ENCODE data around the gene SUSD2.

The SUSD2 gene

DNA sequence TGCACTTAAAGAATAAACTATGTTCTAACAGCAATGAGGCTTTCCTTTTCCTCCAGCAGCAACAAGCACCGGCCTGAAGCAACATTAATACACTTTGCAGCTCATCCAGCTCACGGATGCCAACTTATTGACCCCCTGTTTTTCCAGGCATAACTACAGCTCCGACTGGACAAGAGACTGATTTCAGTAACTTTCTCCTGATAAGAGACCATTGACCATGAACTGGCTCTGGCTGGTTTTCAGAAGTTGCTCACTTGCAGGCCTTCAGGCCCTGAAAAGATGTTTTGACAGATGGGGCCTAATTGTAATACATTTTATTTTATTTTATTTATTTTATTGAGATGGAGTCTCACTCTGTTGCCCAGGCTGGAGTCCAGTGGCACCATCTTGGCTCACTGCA lies 36.1 kb downstream of the SUSD2 start:
- no peaks in the 10 kb centered on the region for H3K4me1 Mint-ChIP-seq
- TF ChIP-seq, protein P1, sequence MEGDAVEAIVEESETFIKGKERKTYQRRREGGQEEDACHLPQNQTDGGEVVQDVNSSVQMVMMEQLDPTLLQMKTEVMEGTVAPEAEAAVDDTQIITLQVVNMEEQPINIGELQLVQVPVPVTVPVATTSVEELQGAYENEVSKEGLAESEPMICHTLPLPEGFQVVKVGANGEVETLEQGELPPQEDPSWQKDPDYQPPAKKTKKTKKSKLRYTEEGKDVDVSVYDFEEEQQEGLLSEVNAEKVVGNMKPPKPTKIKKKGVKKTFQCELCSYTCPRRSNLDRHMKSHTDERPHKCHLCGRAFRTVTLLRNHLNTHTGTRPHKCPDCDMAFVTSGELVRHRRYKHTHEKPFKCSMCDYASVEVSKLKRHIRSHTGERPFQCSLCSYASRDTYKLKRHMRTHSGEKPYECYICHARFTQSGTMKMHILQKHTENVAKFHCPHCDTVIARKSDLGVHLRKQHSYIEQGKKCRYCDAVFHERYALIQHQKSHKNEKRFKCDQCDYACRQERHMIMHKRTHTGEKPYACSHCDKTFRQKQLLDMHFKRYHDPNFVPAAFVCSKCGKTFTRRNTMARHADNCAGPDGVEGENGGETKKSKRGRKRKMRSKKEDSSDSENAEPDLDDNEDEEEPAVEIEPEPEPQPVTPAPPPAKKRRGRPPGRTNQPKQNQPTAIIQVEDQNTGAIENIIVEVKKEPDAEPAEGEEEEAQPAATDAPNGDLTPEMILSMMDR (IDR thresholded peaks at IDR 0.05; ENCODE audit: unreplicated experiment in 3 of 3), result no peak
- peaks cover 5% of the 10 kb centered on the region for H3K36me3 Mint-ChIP-seq (ENCODE audit: low read depth)
- no peaks in the 10 kb centered on the region for H3K9me3 Mint-ChIP-seq
- no peaks in the 10 kb centered on the region for H3K27me3 Mint-ChIP-seq (ENCODE audit: low read depth)
- H3K4me3 Mint-ChIP-seq, result no peak overlapping the region
- H3K27ac Mint-ChIP-seq, result no peak overlapping the region

DNA sequence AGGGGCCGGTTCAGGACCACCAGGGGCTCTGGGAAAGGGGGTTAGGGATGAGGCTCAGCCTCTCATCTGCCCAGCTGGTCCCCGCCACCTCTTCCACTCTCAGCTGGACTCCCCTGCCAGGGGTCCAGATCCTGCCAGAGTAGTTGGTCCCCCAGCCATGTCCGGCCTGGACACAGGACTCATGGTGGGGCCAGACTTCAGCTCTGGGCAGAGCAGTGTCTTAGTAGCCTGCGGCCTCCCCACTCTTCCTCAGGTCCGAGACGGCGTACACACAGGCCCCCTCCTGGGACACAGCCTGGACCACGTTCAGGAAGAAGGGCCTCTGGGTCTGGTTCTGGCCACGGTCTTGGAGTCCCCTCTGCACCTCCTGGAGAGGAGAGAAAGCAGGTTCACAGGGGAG lies 38.5 kb downstream of the SUSD2 start:
- Mint-ChIP-seq H3K4me1 (no peaks in the 10 kb centered on the region), H3K36me3 (ENCODE audit: low read depth) (peaks cover 12% of the 10 kb centered on the region), H3K27ac (no peak overlapping the region), H3K4me3 (no peak overlapping the region), H3K9me3 (peaks cover 3% of the 10 kb centered on the region), H3K27me3 (ENCODE audit: low read depth) (no peaks in the 10 kb centered on the region)
- TF ChIP-seq, protein P1 (IDR thresholded peaks at IDR 0.05; ENCODE audit: unreplicated experiment in 3 of 3), result no peak

DNA sequence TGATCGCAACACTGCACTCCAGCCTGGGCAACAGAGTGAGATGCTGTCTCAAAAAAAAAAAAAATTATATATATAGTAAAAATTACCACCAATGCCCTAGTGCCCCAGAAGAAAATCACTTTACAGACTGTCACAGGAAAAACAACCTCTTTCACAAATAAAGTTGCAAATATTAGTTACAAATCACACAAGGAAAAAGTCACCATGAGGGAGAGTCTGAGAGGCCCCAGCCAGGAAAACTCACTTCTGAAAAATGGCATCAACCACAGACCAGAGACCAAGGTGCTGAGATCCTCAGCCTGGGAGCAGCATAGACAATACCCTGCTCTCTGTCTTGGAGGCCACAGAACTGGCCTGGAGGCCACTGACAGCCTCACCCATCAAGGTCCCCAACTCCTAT lies 43.2 kb downstream of the SUSD2 start:
- TF ChIP-seq, protein P1 (IDR thresholded peaks at IDR 0.05; ENCODE audit: unreplicated experiment in 3 of 3), result no peak
- no peaks in the 10 kb centered on the region for H3K4me1 Mint-ChIP-seq
- no peak overlapping the region for H3K4me3 Mint-ChIP-seq
- H3K36me3 Mint-ChIP-seq (ENCODE audit: low read depth), result peaks cover 15% of the 10 kb centered on the region
- H3K27ac Mint-ChIP-seq, result no peak overlapping the region
- no peaks in the 10 kb centered on the region for H3K27me3 Mint-ChIP-seq (ENCODE audit: low read depth)
- peaks cover 9% of the 10 kb centered on the region for H3K9me3 Mint-ChIP-seq

DNA sequence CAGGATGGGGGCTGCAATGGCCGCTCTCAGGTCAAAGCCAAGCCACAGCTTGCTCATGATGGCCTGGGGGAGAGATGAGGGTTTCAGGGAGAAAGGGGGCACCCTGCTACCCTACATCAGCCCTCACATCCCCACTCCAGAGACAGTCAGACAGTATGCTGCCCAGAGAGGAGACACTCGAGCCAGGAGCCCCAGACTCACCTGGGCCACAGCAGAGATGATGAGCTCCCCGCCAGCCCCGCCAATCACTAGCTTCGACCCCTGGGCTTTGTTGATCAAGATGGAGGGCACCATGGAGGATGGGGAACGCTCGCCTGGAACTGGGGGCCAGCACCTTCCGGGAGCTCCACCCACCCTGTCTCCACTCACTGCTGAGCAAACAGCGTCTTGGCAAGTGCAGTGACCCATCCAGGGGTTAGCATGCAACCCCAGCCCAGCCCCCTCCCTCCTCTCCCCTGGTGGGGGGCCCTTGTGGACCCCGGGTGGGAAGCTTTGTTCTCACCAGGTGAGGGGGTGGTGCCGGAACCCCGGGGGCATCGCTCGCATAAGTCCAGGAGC lies 43.8 kb downstream of the SUSD2 start:
- H3K27ac Mint-ChIP-seq, result no peak overlapping the region
- no peaks in the 10 kb centered on the region for H3K27me3 Mint-ChIP-seq (ENCODE audit: low read depth)
- TF ChIP-seq, protein P1 (IDR thresholded peaks at IDR 0.05; ENCODE audit: unreplicated experiment in 3 of 3), result no peak
- peaks cover 15% of the 10 kb centered on the region for H3K36me3 Mint-ChIP-seq (ENCODE audit: low read depth)
- H3K9me3 Mint-ChIP-seq, result peaks cover 9% of the 10 kb centered on the region
- no peaks in the 10 kb centered on the region for H3K4me1 Mint-ChIP-seq
- H3K4me3 Mint-ChIP-seq, result no peak overlapping the region

DNA sequence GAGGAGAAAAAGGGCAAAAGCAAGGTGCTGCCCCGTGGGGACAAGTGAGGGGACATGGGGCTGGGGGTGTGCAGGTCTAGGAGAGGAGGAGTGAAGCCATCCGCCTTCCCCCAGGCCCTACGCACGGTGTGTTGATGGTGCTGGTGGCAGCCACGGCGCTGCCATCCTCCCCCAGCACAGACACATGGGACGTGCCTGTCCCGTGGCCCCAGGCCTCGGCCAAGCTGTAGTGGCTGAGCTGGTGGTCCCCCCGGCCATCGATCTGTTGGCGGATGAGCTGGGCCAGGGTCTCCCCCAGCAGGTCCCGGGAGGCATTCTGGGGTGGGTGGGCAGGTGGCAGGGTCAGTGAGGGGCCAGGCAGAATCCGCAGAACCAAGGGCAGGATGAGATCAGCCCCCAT lies 44.7 kb downstream of the SUSD2 start:
- Mint-ChIP-seq H3K4me1 (no peaks in the 10 kb centered on the region), H3K9me3 (peaks cover 9% of the 10 kb centered on the region), H3K27me3 (ENCODE audit: low read depth) (no peaks in the 10 kb centered on the region), H3K27ac (no peak overlapping the region), H3K36me3 (ENCODE audit: low read depth) (peaks cover 18% of the 10 kb centered on the region), H3K4me3 (no peak overlapping the region)
- TF ChIP-seq, protein P1 (IDR thresholded peaks at IDR 0.05; ENCODE audit: unreplicated experiment in 3 of 3), result no peak

DNA sequence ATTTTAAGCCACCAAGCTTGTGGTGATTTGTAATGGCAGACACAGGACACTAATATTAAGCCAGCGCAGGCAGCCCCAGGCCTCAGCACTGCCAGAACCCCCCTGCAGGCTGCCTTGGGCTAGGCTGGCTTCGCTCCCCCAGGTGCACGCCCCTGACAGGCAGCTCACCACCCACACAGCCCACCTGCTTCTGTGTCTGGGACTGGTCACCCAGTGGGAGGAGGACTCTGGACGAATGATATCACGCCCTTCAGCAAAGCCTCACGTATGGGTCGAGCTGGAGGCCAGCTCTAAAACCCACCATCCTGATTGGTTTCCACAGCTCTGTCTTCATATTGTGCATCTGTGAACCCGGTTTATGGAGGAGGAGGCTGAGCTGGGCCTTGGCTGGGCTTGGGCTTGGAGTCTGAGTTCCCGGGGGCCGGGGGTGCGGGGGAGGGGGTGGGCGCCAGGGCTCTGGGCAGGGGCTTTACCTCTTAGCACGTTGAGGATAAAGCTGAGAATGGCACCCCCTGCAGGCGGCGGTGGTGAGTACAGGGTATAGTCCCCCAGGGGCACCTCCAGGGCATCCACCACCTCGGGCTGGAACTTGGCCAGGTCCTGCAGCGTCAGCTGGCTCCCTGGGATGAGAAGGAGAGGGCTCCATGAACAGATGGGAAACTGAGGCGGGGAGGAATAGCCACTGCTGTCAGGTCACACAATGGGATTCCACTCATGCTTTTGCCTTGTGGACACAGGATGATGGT lies 49.8 kb downstream of the SUSD2 start:
- no peaks in the 10 kb centered on the region for H3K4me1 Mint-ChIP-seq
- no peak overlapping the region for H3K4me3 Mint-ChIP-seq

More for the DNA sequence above, 49.8 kb downstream of the SUSD2 start:
- Mint-ChIP-seq H3K9me3 (peaks cover 6% of the 10 kb centered on the region), H3K36me3 (ENCODE audit: low read depth) (peaks cover 10% of the 10 kb centered on the region), H3K27ac (no peak overlapping the region), H3K27me3 (ENCODE audit: low read depth) (no peaks in the 10 kb centered on the region)
- TF ChIP-seq, protein P1 (IDR thresholded peaks at IDR 0.05; ENCODE audit: unreplicated experiment in 3 of 3), result peak in 2 of 3 experiments; percentile 10 to 35

All from nephron (organoid).